Fibroblast of lung (primary cell): ENCODE results near the gene RIT1. TPM values are rescaled to one million over a fixed set of nuclear protein-coding genes. Genes with fewer than 3 reads are reported as not detected.

ENCODE experiments used
- DNase-seq, 2 donors: peaks; one replicate each; pipeline versions ENCODE4 v3.0.0 to v3.0.0-alpha.2; 2010; ENCODE audit warnings: low read depth in 2 of 2
- H2AFZ ChIP-seq: 2 replicates; pipeline ENCODE4 v1.5.1; 2012; ENCODE audit warnings: low read length, control low read depth, inconsistent platforms
- H3K27ac ChIP-seq: 2 replicates; pipeline ENCODE4 v1.5.1; 2011; ENCODE audit warnings: low read length, control low read depth; ENCODE audit not compliant: insufficient read depth
- H3K27me3 ChIP-seq: 2 replicates; pipeline ENCODE4 v1.5.1; 2011; ENCODE audit warnings: mild to moderate bottlenecking, low read length; ENCODE audit not compliant: control insufficient read depth, insufficient read depth
- H3K36me3 ChIP-seq: 2 replicates; pipeline ENCODE4 v1.5.1; 2011; ENCODE audit warnings: low read length; ENCODE audit not compliant: control insufficient read depth, insufficient read depth
- H3K4me1 ChIP-seq: 2 replicates; pipeline ENCODE4 v1.5.1; 2011; ENCODE audit warnings: low read length; ENCODE audit not compliant: control insufficient read depth, insufficient read depth; ENCODE audit errors: extremely low read depth
- H3K4me2 ChIP-seq: 2 replicates; pipeline ENCODE4 v1.5.1; 2011; ENCODE audit warnings: low read length, control low read depth; ENCODE audit not compliant: insufficient read depth; ENCODE audit errors: extremely low read depth
- H3K4me3 ChIP-seq, 4 experiments: fragments of 200-600 bp in 1 of 4; sonication (generic) in 1 of 4; replicated peaks in 1 of 4; 2 replicates each; pipeline ENCODE4 v1.5.1; 2011 to 2016; ENCODE audit warnings: low read length in 4 of 4, low read depth in 3 of 4, mild to moderate bottlenecking in 3 of 4, control low read depth in 2 of 4, inconsistent platforms in 1 of 4, mixed read lengths in 1 of 4; ENCODE audit not compliant: insufficient read depth in 1 of 4; ENCODE audit errors: control extremely low read depth in 1 of 4
- H3K79me2 ChIP-seq: 2 replicates; pipeline ENCODE4 v1.5.1; 2012; ENCODE audit warnings: mild to moderate bottlenecking, low read length, inconsistent platforms; ENCODE audit not compliant: control insufficient read depth, insufficient read depth
- H3K9ac ChIP-seq: 2 replicates; pipeline ENCODE4 v1.5.1; 2011; ENCODE audit warnings: mild to moderate bottlenecking, low read length, control low read depth; ENCODE audit not compliant: insufficient read depth
- H3K9me3 ChIP-seq: 2 replicates; pipeline ENCODE4 v1.5.1; 2012; ENCODE audit warnings: low read depth, low read length; ENCODE audit not compliant: control insufficient read depth, insufficient read depth
- H4K20me1 ChIP-seq: 2 replicates; pipeline ENCODE4 v1.5.1; 2011; ENCODE audit warnings: low read length; ENCODE audit not compliant: control insufficient read depth, insufficient read depth; ENCODE audit errors: extremely low read depth
- CTCF ChIP-seq, 2 donors: IDR thresholded peaks in 1 of 2; conservative IDR thresholded peaks in 1 of 2; 1 replicate in 1 of 2; 2 replicates in 1 of 2; pipeline ENCODE4 v1.5.1; 2011 to 2012; ENCODE audit warnings: low read length in 2 of 2, control low read depth in 1 of 2, inconsistent platforms in 1 of 2, low read depth in 1 of 2, mild to moderate bottlenecking in 1 of 2
- EZH2 ChIP-seq: IDR thresholded peaks from 2 replicates; pipeline ENCODE4 v1.5.1; 2012; ENCODE audit warnings: low read length, control low read depth, mild to moderate bottlenecking; ENCODE audit errors: missing control alignments
- polyA plus RNA-seq, 2 donors: library from polyadenylated mRNA; depleted of rRNA in 1 of 2; stranded (reverse) in 1 of 2; unstranded in 1 of 2; fragments of >200 nt; gene quantifications; 2 replicates each; pipeline ENCODE4 v1.2.1, GENCODE V29; 2011 to 2012; ENCODE audit warnings: missing spikeins in 1 of 2
- total RNA-seq: library from RNA; depleted of rRNA; stranded (reverse); fragments of >200 nt; gene quantifications from 2 replicates; pipeline ENCODE4 v1.2.1, GENCODE V29; 2014

The RIT1 gene
- total and polyA plus RNA-seq, 2 donors (not counting 1 experiment from before 2014, with no cell fraction given) = 33.4 to 56.8 TPM

GRCh38 chr1:155918660-155919059 is 7.5 kb upstream of the RIT1 start:
- H3K4me1 ChIP-seq = peaks cover 2% of the 10 kb centered on the region
- TF ChIP-seq EZH2 (no peak), CTCF (conservative IDR thresholded peaks at IDR 0.05 in 1 of 2, IDR thresholded peaks at IDR 0.05 in 1 of 2; ENCODE audit: low read depth in 1 of 2, low read length in 2 of 2) (no peak)
- H3K36me3 ChIP-seq = peaks cover 17% of the 10 kb centered on the region
- H3K27ac ChIP-seq = no peak overlapping the region
- no peaks in the 10 kb centered on the region for H3K9me3 ChIP-seq
- H3K4me3 ChIP-seq = no peak overlapping the region
- H3K4me2 ChIP-seq = no peak overlapping the region
- H2AFZ ChIP-seq = no peak overlapping the region
- peaks cover 7% of the 10 kb centered on the region for H3K79me2 ChIP-seq
- H4K20me1 ChIP-seq = no peaks in the 10 kb centered on the region
- H3K27me3 ChIP-seq = no peaks in the 10 kb centered on the region
- H3K9ac ChIP-seq = no peak overlapping the region
- DNase-seq = no peak

- Histone ChIP-seq H2AFZ (no peak overlapping the region), H3K27ac (peak overlapping the region; percentile 69), H4K20me1 (no peaks in the 10 kb centered on the region), H3K4me1 (peaks cover 6% of the 10 kb centered on the region), H3K4me2 (peak overlapping the region; percentile 18), H3K9me3 (no peaks in the 10 kb centered on the region), H3K9ac (no peak overlapping the region), H3K4me3 (no peak overlapping the region), H3K79me2 (peaks cover 14% of the 10 kb centered on the region), H3K27me3 (no peaks in the 10 kb centered on the region), H3K36me3 (peaks cover 12% of the 10 kb centered on the region)
- DNase-seq = peak; percentile 44 to 58
- no peak for TF ChIP-seq CTCF (conservative IDR thresholded peaks at IDR 0.05 in 1 of 2, IDR thresholded peaks at IDR 0.05 in 1 of 2; ENCODE audit: low read depth in 1 of 2, low read length in 2 of 2)
- TF ChIP-seq EZH2 = no peak
These were observed 3.0 kb upstream of the RIT1 start for GRCh38 chr1:155913969-155914757.

GRCh38 chr1:155912056-155912536 is 947 bp upstream of the RIT1 start:
- H3K4me3 ChIP-seq = no peak overlapping the region
- H3K9me3 ChIP-seq = no peaks in the 10 kb centered on the region
- TF ChIP-seq EZH2 (no peak), CTCF (conservative IDR thresholded peaks at IDR 0.05 in 1 of 2, IDR thresholded peaks at IDR 0.05 in 1 of 2; ENCODE audit: low read depth in 1 of 2, low read length in 2 of 2) (no peak)
- peaks cover 6% of the 10 kb centered on the region for H3K4me1 ChIP-seq
- no peak overlapping the region for H3K9ac ChIP-seq
- no peak for DNase-seq
- no peaks in the 10 kb centered on the region for H3K27me3 ChIP-seq
- no peak overlapping the region for H2AFZ ChIP-seq
- peaks cover 9% of the 10 kb centered on the region for H3K36me3 ChIP-seq
- H4K20me1 ChIP-seq = no peaks in the 10 kb centered on the region
- peaks cover 18% of the 10 kb centered on the region for H3K79me2 ChIP-seq
- peak overlapping the region; percentile 94 for H3K27ac ChIP-seq
- no peak overlapping the region for H3K4me2 ChIP-seq
